Activated T-helper 9 cell treated with anti-CD3 and anti-CD28 coated beads, Interleukin-2, amount 50 U/mL, for 16 hours (primary cell): Measurements from ENCODE around the gene VEPH1.

Experiments used
- DNase-seq: peaks from one replicate; pipeline ENCODE4 v3.0.0-alpha.2; 2020; ENCODE audit warnings: low read depth

VEPH1 gene

DNA sequence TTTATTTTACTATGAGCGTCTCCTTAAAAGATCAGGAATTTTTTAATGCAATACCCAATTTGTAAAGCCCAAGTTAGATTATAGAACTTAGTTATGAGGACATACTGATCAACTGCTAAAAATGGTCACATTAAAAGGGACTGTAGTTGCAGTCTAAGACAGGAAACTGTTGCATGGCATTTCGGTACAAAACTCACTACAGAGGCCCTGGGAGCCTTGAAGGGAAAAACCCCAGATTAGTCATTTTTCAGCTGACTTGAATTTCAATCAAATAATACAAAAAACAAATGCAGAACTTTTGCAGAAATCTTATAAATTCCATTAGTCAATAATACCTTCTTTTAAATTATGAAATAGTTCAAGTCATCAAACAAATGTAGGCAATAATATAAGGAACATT lies 73.5 kb downstream of the VEPH1 start:
- no peak for DNase-seq

GRCh38 chr3:157428853-157429252 lies 74.4 kb downstream of the VEPH1 start:
- DNase-seq: no peak

GRCh38 chr3:157427901-157428300 lies 75.3 kb downstream of the VEPH1 start:
- DNase-seq: no peak

- no peak for DNase-seq
Observed at GRCh38 chr3:157423337-157423736, 79.9 kb downstream of the VEPH1 start.

GRCh38 chr3:157420606-157421130 lies 82.5 kb downstream of the VEPH1 start:
- DNase-seq: no peak

GRCh38 chr3:157418104-157418503 lies 85.1 kb downstream of the VEPH1 start:
- no peak for DNase-seq

GRCh38 chr3:157417247-157417646 lies 86.0 kb downstream of the VEPH1 start:
- DNase-seq: no peak

DNA sequence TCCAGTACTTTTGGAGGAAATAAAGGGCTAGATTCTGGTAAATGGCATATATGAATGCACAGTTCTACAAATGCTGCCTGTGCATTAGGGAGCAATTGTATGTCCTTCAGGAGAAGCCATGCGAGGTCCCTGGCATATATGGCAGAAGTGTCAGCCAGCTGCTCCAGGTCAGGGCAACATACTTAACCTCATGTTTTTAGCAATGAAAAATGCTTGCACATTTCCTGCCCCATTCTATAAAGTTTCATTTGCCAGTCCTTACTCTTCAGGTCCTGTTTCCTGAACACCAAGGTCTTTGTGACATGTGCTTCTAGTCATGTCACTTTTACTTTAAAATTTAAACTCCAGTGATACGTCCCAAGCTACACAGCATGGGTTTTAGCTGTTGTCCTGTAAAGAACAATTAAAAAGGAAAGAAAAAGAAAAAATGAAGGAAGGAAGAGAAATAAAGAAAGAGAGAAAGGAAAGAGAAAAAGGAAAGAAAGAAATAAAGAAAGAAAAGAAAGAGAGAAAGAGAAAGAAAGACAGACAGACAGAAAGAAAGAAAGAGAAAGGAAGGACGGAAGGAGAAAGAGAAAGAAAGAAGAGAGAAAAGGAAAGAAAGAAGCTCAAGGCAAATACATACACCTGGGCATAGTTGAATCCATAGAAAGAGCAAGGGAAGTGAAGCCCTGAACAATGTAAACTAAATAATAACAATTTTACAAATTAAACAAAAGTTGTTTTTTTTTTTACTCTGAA lies 86.7 kb downstream of the VEPH1 start:
- no peak for DNase-seq

- no peak for DNase-seq
Observed at GRCh38 chr3:157414861-157415260, 88.4 kb downstream of the VEPH1 start.

GRCh38 chr3:157412323-157412855 lies 90.8 kb downstream of the VEPH1 start:
- no peak for DNase-seq

GRCh38 chr3:157410945-157411344 lies 92.3 kb downstream of the VEPH1 start:
- DNase-seq: no peak

DNA sequence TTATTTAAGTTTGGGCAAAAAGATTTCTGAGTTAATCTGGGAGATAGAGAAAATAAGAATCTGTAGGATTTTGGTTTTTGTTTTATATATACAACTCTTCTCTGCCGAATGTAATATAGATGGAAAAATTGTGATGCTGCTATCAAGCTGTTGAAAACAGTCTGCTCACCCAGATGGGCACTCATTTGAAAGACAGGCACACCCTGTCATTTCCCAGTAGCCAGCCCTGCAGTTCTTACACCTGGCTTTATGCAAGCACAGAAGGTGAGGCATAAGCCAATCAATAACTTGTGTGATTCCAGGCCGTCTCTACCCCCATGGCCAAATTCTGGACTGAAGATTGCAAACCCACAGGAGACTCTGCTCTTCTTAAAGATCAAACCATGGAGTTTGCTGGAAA lies 93.7 kb downstream of the VEPH1 start:
- no peak for DNase-seq

DNA sequence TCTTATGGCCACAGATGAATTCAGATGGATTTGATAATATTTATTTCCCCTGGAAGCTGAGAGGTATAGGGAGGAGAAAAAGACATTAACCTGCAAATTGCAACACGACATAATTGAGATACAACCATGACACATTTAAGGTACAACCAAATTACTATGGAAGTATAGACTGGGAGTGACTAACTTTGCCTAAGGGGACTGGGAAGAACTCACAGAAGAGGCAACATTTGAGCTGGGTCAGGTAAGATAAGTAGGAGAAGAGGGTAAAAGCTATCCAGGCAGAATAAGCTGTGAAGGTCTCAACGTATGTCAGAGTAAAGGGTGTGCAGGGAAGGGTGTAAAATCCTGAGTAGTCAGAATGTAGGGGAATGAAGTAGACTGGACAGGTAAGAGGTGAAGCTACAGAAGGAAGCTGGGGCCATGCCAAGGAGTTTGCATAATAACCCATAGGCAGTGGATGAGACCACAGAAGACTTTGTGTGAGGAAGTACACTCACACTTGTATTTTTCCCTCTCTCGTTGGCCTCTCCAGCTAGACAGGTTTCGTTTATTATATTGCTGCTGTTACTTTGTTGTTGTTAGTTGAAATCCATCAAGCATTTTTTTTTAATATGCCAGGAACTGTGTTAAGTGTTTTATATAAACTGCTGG lies 94.6 kb downstream of the VEPH1 start:
- DNase-seq: no peak

GRCh38 chr3:157407769-157408168 lies 95.4 kb downstream of the VEPH1 start:
- DNase-seq: no peak

DNA sequence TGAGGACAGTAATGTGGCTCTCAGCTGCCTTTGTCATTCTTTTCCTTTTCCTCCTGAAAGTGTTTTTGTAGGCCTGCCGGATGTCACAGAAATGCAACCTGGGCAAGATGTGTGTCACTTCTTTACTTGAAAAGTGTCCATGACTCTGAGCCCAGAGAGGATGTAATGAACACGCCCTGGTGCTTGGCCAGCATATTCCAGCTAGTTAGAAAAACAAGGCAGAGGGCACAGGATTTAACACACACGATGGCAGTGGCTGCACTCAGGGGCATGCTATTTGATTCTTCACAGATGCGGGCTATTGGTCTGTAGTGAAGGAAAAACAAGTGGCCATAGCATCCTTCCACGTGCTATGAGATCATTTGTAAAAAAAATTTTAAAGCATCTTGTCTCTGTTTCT lies 96.8 kb downstream of the VEPH1 start:
- no peak for DNase-seq

DNA sequence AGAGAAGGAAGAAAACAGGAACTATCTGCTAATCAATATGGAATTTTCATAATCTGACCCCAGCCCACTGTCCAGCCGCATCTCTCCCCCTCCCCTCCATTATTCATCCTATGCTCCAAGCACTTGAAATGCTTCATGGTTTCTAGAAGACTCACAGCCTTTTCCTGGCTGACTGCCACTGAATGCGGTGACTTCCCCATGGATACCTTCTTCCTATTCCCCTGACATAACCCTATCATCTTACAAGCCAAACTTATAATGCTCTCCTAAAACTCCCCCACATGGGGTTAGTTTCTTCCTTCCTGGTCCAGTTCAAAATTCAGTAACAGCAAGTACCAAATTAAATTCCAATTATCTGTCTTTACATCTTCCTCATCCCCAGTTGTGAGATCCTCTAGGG lies 97.8 kb downstream of the VEPH1 start:
- DNase-seq: no peak

DNA sequence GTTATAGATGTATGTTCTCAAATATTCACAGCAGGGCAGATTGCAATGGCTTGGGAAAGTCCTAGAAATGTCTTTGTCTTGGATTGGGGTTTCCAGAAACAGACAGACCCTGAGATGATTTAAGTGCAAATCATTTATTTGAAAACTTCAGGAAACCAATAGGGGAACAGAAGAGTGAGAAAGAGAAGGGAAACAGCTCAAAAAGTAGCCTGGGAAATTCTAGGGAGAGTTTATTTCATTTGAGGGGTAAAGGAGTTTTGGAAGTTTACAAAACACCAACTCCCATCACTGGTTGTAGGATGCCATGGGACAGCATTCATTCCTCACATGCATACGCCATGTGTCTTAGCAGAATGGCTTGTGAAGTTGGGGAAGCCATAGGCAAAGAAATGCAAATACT lies 98.8 kb downstream of the VEPH1 start:
- no peak for DNase-seq

GRCh38 chr3:157398598-157398997 lies 104.6 kb downstream of the VEPH1 start:
- DNase-seq: no peak

- DNase-seq: no peak
Observed at GRCh38 chr3:157394411-157394810, 108.8 kb downstream of the VEPH1 start.

GRCh38 chr3:157393113-157393512 lies 110.1 kb downstream of the VEPH1 start:
- DNase-seq: no peak

DNA sequence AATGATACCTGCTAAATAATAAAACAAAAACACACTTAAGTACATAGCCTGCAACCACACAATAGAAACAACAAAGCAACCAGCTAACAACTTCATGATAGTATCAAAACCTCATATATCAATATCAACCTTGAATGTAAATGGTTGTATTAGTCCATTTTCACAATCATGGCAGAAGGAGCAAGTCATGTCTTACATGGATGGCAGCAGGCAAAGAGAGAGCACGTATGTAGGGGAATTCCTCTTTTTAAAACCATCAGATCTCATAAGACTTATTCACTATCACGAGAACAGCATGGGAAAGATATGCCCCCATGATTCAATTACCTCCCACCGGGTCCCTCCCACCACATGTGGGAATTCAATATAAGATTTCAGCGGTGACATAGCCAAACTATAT lies 111.1 kb downstream of the VEPH1 start:
- DNase-seq: no peak

DNA sequence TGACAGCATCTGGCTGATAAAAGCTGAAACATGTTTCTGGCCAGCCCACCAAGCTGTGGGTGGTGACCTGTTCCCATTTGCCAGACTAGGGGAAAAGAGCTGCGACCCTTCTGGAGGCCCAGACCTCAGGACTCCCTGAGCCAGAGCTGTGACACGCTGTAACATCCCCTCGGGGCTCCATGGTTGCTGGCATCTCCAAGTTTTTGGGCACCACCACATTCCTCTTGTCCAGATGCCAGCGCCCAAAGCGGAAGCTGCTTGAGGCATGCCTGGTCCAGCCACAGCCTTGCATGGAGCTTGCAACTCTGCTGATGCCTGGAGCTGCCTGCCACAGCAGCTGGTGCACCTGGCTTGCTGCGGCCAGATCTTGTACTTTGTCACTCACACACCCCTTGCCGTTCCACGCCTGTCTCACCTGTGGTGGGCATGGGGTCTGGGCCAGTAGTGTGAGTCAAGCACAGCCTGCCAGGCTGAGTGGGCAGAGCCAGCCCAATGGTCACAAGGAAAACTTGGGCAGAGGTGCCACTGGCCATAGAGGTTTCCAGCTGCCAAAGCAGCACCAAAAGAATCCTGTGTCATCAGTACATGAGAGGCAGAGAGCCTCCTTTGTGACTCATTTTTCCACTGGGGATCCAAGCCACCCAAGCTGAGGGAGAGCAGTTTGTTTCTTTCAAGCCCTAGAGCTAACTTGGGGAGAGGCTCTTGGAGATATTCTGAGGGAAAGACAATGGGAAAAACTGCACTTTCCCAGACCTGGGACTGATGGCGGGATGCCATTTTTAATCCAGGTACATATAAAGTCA lies 112.3 kb downstream of the VEPH1 start:
- DNase-seq: no peak

GRCh38 chr3:157388976-157389375 lies 114.2 kb downstream of the VEPH1 start:
- DNase-seq: no peak
